Superior temporal gyrus (tissue), 1 donor: ENCODE measurements around the gene TRIM7.
"Not testable (repeated sequence)": the region's sequence is repeated elsewhere in the genome, so short reads cannot be mapped to it uniquely, and the experiment has no call there.

Experiments
- DNase-seq: peaks from one replicate; pipeline ENCODE4 v3.0.0-alpha.2; 2016; ENCODE audit errors: extremely low spot score

TRIM7 gene

DNA sequence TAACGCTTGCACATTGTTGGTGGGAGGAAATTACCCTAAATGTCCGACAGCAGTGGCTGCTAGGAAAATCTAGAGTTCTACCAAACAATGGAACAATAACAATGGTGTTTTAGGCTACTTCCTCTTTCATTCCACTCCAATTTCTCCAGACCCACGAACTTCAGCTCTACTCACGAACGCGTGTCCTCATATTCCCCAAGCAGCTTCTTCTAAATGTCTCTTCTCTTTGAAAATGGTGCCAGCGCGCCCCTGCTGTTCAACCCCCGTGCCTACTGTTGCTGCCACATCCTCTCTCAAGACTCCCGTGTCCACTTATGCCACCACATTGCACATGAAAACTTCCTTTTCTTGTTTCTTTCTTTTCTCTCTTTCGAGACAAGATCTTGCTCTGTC lies 32.0 kb downstream of the TRIM7 start:
- no peak for DNase-seq

- DNase-seq: no peak
Measured at GRCh38 chr5:181171782-181172181, 33.2 kb downstream of the TRIM7 start.

GRCh38 chr5:181170996-181171395 lies 34.0 kb downstream of the TRIM7 start:
- no peak for DNase-seq

- no peak for DNase-seq
Measured at GRCh38 chr5:181170237-181170825, 34.7 kb downstream of the TRIM7 start.

- not testable (repeated sequence) for DNase-seq
Measured at GRCh38 chr5:181169459-181170236, 35.3 kb downstream of the TRIM7 start.

GRCh38 chr5:181168595-181169118 lies 36.3 kb downstream of the TRIM7 start:
- DNase-seq: no peak

DNA sequence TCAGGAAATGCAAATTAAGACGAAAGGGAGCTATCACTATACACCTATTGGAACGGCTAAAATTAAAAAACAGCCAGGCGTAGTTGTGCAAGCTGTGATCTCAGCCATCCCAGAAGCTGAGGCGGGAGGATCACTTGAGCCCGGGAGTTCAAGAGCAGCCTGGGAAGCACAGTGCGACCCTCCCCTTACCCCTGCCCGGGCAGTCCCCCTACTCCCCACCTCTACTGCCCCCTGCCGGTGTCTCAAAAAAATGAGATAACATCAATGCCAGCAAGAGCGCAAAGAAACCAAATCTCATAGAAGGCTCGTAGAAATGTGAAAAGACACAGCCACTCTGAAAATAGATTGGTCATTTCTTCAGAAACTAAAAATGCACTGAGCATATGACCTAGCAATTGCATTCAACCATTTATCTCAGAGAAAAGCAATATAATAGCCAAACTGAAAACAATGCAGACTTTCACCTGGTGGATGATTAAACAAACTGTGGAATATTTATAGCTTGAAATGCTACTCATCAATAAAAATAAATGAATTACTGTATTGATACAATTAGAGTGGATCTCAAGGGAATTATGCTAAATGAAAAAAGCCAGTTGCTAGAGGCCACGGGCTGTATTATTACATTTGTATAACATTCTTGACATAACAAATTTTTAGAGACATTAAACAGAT lies 37.0 kb downstream of the TRIM7 start:
- DNase-seq: no peak

- no peak for DNase-seq
Measured at GRCh38 chr5:181166812-181167733, 37.9 kb downstream of the TRIM7 start.

DNA sequence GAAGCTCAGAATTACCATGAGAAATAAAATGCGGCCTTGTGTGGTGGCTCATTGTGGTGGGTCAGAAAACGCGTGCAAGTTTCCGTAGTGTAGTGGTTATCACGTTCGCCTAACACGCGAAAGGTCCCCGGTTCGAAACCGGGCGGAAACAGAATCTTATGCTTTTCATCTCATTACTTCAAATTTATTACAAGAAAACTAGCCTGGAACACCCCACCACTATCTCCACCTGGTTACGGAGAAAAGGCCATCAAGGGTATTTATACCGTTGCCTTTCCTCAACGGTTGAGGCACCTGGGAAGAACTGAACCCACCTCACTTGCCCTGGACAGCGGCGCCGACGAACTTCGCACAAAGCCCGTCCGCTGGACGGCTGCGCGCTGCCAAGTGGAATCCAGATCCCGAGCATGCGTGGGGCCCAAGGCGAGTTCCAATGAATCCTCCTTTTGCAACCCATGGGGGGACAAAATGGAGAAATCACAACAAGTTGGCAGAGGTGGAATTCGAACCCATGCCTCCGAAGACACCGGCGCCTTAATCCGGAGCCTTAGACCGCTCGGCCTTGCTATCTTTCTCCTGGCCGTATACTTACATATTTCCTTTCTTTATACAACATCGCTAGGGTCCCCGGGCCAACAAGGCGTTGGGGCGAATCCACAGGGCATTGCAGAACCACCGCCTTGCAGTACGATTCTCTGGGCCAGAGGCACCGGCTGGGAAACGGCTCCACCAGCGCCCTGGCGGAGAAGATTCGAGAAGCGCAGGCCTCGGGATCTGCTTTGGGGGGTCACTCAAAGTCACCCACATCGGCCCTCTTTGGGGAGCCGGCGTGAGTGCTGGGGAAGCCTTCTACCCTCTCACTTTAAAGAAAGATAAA lies 40.7 kb downstream of the TRIM7 start:
- DNase-seq: no peak

- no peak for DNase-seq
Measured at GRCh38 chr5:181163487-181164075, 41.4 kb downstream of the TRIM7 start.

GRCh38 chr5:181161534-181162175 lies 43.3 kb downstream of the TRIM7 start:
- no peak for DNase-seq

DNA sequence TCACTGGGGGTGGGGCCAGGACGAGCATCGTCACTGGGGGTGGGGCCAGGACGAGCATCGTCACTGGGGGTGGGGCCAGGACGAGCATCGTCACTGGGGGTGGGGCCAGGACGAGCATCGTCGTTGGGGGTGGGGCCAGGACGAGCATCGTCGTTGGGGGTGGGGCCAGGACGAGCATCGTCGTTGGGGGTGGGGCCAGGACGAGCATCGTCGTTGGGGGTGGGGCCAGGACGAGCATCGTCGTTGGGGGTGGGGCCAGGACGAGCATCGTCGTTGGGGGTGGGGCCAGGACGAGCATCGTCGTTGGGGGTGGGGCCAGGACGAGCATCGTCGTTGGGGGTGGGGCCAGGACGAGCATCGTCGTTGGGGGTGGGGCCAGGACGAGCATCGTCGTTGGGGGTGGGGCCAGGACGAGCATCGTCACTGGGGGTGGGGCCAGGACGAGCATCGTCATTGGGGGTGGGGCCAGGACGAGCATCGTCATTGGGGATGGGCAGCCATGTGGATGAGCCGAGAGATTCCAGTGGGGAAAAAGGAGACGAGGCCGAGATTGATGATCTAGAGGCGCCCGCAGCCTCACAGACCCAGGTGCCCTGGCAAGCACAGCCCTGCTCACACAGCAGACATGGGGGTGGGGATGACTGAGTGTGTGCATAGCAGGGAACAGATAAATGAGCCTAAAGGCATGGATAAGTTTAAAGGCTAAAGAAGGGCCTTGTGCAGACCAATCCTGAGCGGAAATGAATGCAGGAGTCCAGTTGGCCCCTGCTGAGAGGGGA lies 44.1 kb downstream of the TRIM7 start:
- DNase-seq: peak; percentile 71

GRCh38 chr5:181160152-181160754 lies 44.7 kb downstream of the TRIM7 start:
- DNase-seq: peak; percentile 46

GRCh38 chr5:181159286-181160151 lies 45.5 kb downstream of the TRIM7 start:
- DNase-seq: peak; percentile 94

- DNase-seq: no peak
Measured at GRCh38 chr5:181158869-181159268, 46.1 kb downstream of the TRIM7 start.

DNA sequence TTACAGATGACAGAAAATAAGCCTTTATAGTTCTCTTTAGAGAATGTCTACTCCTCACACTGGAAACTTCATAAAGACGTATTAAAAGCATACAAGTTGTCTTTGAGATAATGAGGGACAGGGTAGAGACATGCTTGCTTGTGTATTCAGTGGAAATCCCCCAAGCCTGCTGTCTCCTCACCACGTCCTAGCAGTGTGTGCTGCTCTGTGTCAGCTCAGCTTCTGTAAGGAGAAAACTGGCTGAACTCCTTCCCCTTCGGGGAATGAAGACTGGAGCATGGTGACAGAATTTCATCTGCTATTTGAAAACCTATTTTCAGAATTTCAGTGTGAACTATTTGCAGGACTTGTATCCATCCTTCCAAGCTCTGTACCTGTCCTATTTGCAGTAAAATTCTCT lies 48.2 kb downstream of the TRIM7 start:
- DNase-seq: no peak

DNA sequence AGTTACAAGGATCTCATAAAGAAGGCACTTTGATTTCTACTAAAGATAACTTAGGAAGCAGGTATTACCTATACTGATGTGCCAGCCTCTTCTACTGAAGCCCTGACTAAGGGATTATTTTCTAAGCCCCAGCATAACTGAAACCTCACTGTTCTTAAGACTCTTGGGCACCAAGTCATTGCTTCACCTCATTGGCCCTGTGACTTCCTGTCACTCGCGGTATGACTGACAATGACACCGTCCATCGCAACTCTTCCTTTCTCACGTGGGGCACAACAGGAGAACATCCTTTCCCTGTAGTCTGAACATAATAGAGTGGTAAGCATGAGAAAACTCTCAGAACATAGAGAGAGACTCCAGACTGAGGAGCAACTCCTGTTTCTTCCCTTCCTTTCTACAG lies 51.2 kb downstream of the TRIM7 start:
- DNase-seq: no peak

GRCh38 chr5:181152406-181152805 lies 52.6 kb downstream of the TRIM7 start:
- DNase-seq: no peak
